HG03378 (cell line): ENCODE results near the gene SNCB.

Source experiments
- ATAC-seq: cut with Tn5 transposase; IDR thresholded peaks from one replicate; pipeline ENCODE4 v1.9.1; 2021; ENCODE audit warnings: mild to moderate bottlenecking, moderate library complexity; ENCODE audit not compliant: unreplicated experiment

Gene SNCB

GRCh38 chr5:176625966-176626875, 4.1 kb downstream of the SNCB start:
- ATAC-seq, result no peak

GRCh38 chr5:176625512-176625911, 4.8 kb downstream of the SNCB start:
- ATAC-seq, result no peak

- no peak for ATAC-seq
Measured at GRCh38 chr5:176624938-176625337, 5.4 kb downstream of the SNCB start.

GRCh38 chr5:176624142-176624541, 6.2 kb downstream of the SNCB start:
- no peak for ATAC-seq

GRCh38 chr5:176621661-176622079, 8.7 kb downstream of the SNCB start:
- no peak for ATAC-seq

- no peak for ATAC-seq
Measured at GRCh38 chr5:176620333-176620981, 9.9 kb downstream of the SNCB start.

- no peak for ATAC-seq
Measured at GRCh38 chr5:176619569-176620332, 10.6 kb downstream of the SNCB start.

GRCh38 chr5:176619203-176619568, 11.1 kb downstream of the SNCB start:
- ATAC-seq, result no peak

GRCh38 chr5:176618783-176619182, 11.6 kb downstream of the SNCB start:
- ATAC-seq, result no peak

GRCh38 chr5:176616511-176616910, 13.8 kb downstream of the SNCB start:
- ATAC-seq, result no peak

- no peak for ATAC-seq
Measured at GRCh38 chr5:176614805-176615478, 15.4 kb downstream of the SNCB start.

- no peak for ATAC-seq
Measured at GRCh38 chr5:176612855-176613254, 17.5 kb downstream of the SNCB start.

- ATAC-seq, result no peak
Measured at GRCh38 chr5:176612008-176612407, 18.3 kb downstream of the SNCB start.

- ATAC-seq, result no peak
Measured at GRCh38 chr5:176611435-176611834, 18.9 kb downstream of the SNCB start.

GRCh38 chr5:176610435-176610773, 19.9 kb downstream of the SNCB start:
- ATAC-seq, result no peak

- no peak for ATAC-seq
Measured at GRCh38 chr5:176609724-176610434, 20.5 kb downstream of the SNCB start, which contains the start of gene GPRIN1. TSS of gene GPRIN1 (minus strand) at chr5:176610156. CDS start at chr5:176599834, 10,322 bp downstream.

GRCh38 chr5:176608937-176609723, 21.2 kb downstream of the SNCB start:
- no peak for ATAC-seq

GRCh38 chr5:176608142-176608705, 22.1 kb downstream of the SNCB start:
- no peak for ATAC-seq

GRCh38 chr5:176606875-176607274, 23.5 kb downstream of the SNCB start:
- ATAC-seq, result no peak
